ENCODE results near the gene AOX1. TPM values are rescaled to one million over a fixed set of nuclear protein-coding genes. Genes with fewer than 3 reads are reported as not detected.

AOX1 gene
- total and polyA plus RNA-seq, 5 donors from 2014 or later = not detected

- Mint-ChIP-seq H3K4me1 (peaks cover 0 to 2% (median 0%) of the 10 kb centered on the region in 4 donors), H3K4me3 (no peak overlapping the region), H3K36me3 (no peaks in the 10 kb centered on the region), H3K27ac (no peak overlapping the region), H3K9me3 (peaks cover 0 to 2% (median 0%) of the 10 kb centered on the region in 7 donors), H3K27me3 (peaks cover 53% of the 10 kb centered on the region)
- DNase-seq (no peak), ATAC-seq (ENCODE audit: low read depth in 2 of 2) (no peak)
- Histone ChIP-seq H3K27me3 (ENCODE audit: control insufficient read depth, insufficient read depth, low read length) (peaks cover 10% of the 10 kb centered on the region), H3K4me1 (ENCODE audit: control insufficient read depth, insufficient read depth, low read length, poor library complexity, severe bottlenecking) (no peaks in the 10 kb centered on the region), H3K9me3 (ENCODE audit: control insufficient read depth in 2 of 2, low read length in 2 of 2) (no peaks in the 10 kb centered on the region), H3K36me3 (ENCODE audit: control insufficient read depth, insufficient read depth, low read length) (no peaks in the 10 kb centered on the region), H3K4me3 (ENCODE audit: low read depth, low read length) (no peak overlapping the region), H3K27ac (ENCODE audit: insufficient read depth, low read length, poor library complexity, severe bottlenecking) (no peak overlapping the region)
Measured at GRCh38 chr2:200592406-200593075, 6.7 kb downstream of the AOX1 start.

- Histone ChIP-seq H3K36me3 (ENCODE audit: control insufficient read depth, insufficient read depth, low read length) (no peaks in the 10 kb centered on the region), H3K4me3 (ENCODE audit: low read depth, low read length) (no peak overlapping the region), H3K27ac (ENCODE audit: insufficient read depth, low read length, poor library complexity, severe bottlenecking) (no peak overlapping the region), H3K9me3 (ENCODE audit: control insufficient read depth in 2 of 2, low read length in 2 of 2) (no peaks in the 10 kb centered on the region), H3K27me3 (ENCODE audit: control insufficient read depth, insufficient read depth, low read length) (peaks cover 10% of the 10 kb centered on the region), H3K4me1 (ENCODE audit: control insufficient read depth, insufficient read depth, low read length, poor library complexity, severe bottlenecking) (no peaks in the 10 kb centered on the region)
- DNase-seq = no peak
- Mint-ChIP-seq H3K4me3 (no peak overlapping the region), H3K4me1 (peaks cover 0 to 2% (median 0%) of the 10 kb centered on the region in 4 donors), H3K9me3 (peaks cover 0 to 2% (median 0%) of the 10 kb centered on the region in 7 donors), H3K27ac (no peak overlapping the region), H3K36me3 (no peaks in the 10 kb centered on the region), H3K27me3 (peaks cover 55% of the 10 kb centered on the region)
- no peak for ATAC-seq (ENCODE audit: low read depth in 2 of 2)
Measured at GRCh38 chr2:200593905-200594304, 8.1 kb downstream of the AOX1 start.

- peaks cover 0 to 2% (median 0%) of the 10 kb centered on the region in 7 donors for H3K9me3 Mint-ChIP-seq
- Histone ChIP-seq H3K4me3 (ENCODE audit: low read depth, low read length) (no peak overlapping the region), H3K27me3 (ENCODE audit: control insufficient read depth, insufficient read depth, low read length) (peaks cover 4% of the 10 kb centered on the region), H3K36me3 (ENCODE audit: control insufficient read depth, insufficient read depth, low read length) (no peaks in the 10 kb centered on the region), H3K4me1 (ENCODE audit: control insufficient read depth, insufficient read depth, low read length, poor library complexity, severe bottlenecking) (no peaks in the 10 kb centered on the region), H3K27ac (ENCODE audit: insufficient read depth, low read length, poor library complexity, severe bottlenecking) (no peak overlapping the region), H3K9me3 (ENCODE audit: control insufficient read depth in 2 of 2, low read length in 2 of 2) (no peaks in the 10 kb centered on the region)
- H3K27me3 Mint-ChIP-seq = peaks cover 45% of the 10 kb centered on the region
- ATAC-seq (ENCODE audit: low read depth in 2 of 2) (no peak), DNase-seq (no peak)
- no peak overlapping the region for H3K27ac Mint-ChIP-seq
- no peak overlapping the region for H3K4me3 Mint-ChIP-seq
- no peaks in the 10 kb centered on the region for H3K36me3 Mint-ChIP-seq
- peaks cover 0 to 2% (median 0%) of the 10 kb centered on the region in 4 donors for H3K4me1 Mint-ChIP-seq
Measured at GRCh38 chr2:200595913-200596312, 10.1 kb downstream of the AOX1 start.

GRCh38 chr2:200596774-200597570, 11.2 kb downstream of the AOX1 start:
- H3K27ac Mint-ChIP-seq = no peak overlapping the region
- Histone ChIP-seq H3K27ac (ENCODE audit: insufficient read depth, low read length, poor library complexity, severe bottlenecking) (no peak overlapping the region), H3K4me1 (ENCODE audit: control insufficient read depth, insufficient read depth, low read length, poor library complexity, severe bottlenecking) (no peaks in the 10 kb centered on the region), H3K36me3 (ENCODE audit: control insufficient read depth, insufficient read depth, low read length) (no peaks in the 10 kb centered on the region), H3K27me3 (ENCODE audit: control insufficient read depth, insufficient read depth, low read length) (peaks cover 4% of the 10 kb centered on the region), H3K9me3 (ENCODE audit: control insufficient read depth in 2 of 2, low read length in 2 of 2) (no peaks in the 10 kb centered on the region), H3K4me3 (ENCODE audit: low read depth, low read length) (no peak overlapping the region)
- ATAC-seq (ENCODE audit: low read depth in 2 of 2) (no peak), DNase-seq (no peak)
- H3K9me3 Mint-ChIP-seq = peaks cover 0 to 2% (median 0%) of the 10 kb centered on the region in 7 donors
- peaks cover 0 to 2% (median 0%) of the 10 kb centered on the region in 4 donors for H3K4me1 Mint-ChIP-seq
- H3K4me3 Mint-ChIP-seq = no peak overlapping the region
- H3K27me3 Mint-ChIP-seq = peaks cover 42% of the 10 kb centered on the region
- no peaks in the 10 kb centered on the region for H3K36me3 Mint-ChIP-seq

- H3K27me3 ChIP-seq (ENCODE audit: control insufficient read depth, insufficient read depth, low read length) = peaks cover 2% of the 10 kb centered on the region
- Mint-ChIP-seq H3K4me3 (no peak overlapping the region), H3K36me3 (no peaks in the 10 kb centered on the region), H3K27ac (no peak overlapping the region), H3K4me1 (peaks cover 0 to 2% (median 0%) of the 10 kb centered on the region in 4 donors), H3K9me3 (peaks cover 0 to 1% (median 0%) of the 10 kb centered on the region in 7 donors), H3K27me3 (peaks cover 22% of the 10 kb centered on the region)
- no peak overlapping the region for H3K4me3 ChIP-seq (ENCODE audit: low read depth, low read length)
- H3K4me1 ChIP-seq (ENCODE audit: control insufficient read depth, insufficient read depth, low read length, poor library complexity, severe bottlenecking) = no peaks in the 10 kb centered on the region
- ATAC-seq (ENCODE audit: low read depth in 2 of 2) (no peak), DNase-seq (no peak)
- no peaks in the 10 kb centered on the region for H3K36me3 ChIP-seq (ENCODE audit: control insufficient read depth, insufficient read depth, low read length)
- H3K27ac ChIP-seq (ENCODE audit: insufficient read depth, low read length, poor library complexity, severe bottlenecking) = no peak overlapping the region
- no peaks in the 10 kb centered on the region for H3K9me3 ChIP-seq (ENCODE audit: control insufficient read depth in 2 of 2, low read length in 2 of 2)
Measured at GRCh38 chr2:200599206-200599605, 13.4 kb downstream of the AOX1 start.

GRCh38 chr2:200600549-200601225, 14.9 kb downstream of the AOX1 start:
- ATAC-seq (ENCODE audit: low read depth in 2 of 2) = no peak
- H3K36me3 Mint-ChIP-seq = no peaks in the 10 kb centered on the region
- no peaks in the 10 kb centered on the region for H3K36me3 ChIP-seq (ENCODE audit: control insufficient read depth, insufficient read depth, low read length)

GRCh38 chr2:200602584-200602983, 16.8 kb downstream of the AOX1 start:
- Histone ChIP-seq H3K27me3 (ENCODE audit: control insufficient read depth, insufficient read depth, low read length) (no peaks in the 10 kb centered on the region), H3K4me3 (ENCODE audit: low read depth, low read length) (no peak overlapping the region), H3K36me3 (ENCODE audit: control insufficient read depth, insufficient read depth, low read length) (no peaks in the 10 kb centered on the region), H3K4me1 (ENCODE audit: control insufficient read depth, insufficient read depth, low read length, poor library complexity, severe bottlenecking) (no peaks in the 10 kb centered on the region), H3K27ac (ENCODE audit: insufficient read depth, low read length, poor library complexity, severe bottlenecking) (no peak overlapping the region), H3K9me3 (ENCODE audit: control insufficient read depth in 2 of 2, low read length in 2 of 2) (no peaks in the 10 kb centered on the region)
- Mint-ChIP-seq H3K4me3 (no peak overlapping the region), H3K27me3 (peaks cover 23% of the 10 kb centered on the region), H3K9me3 (peaks cover 0 to 7% (median 1%) of the 10 kb centered on the region in 7 donors), H3K36me3 (no peaks in the 10 kb centered on the region), H3K27ac (peak overlapping the region in 1 of 3 donors; percentile 62), H3K4me1 (peaks cover 0 to 2% (median 0%) of the 10 kb centered on the region in 4 donors)
- ATAC-seq (ENCODE audit: low read depth in 2 of 2) (no peak), DNase-seq (no peak)

More at GRCh38 chr2:200600549-200601225, 14.9 kb downstream of the AOX1 start:
- peaks cover 0 to 2% (median 0%) of the 10 kb centered on the region in 4 donors for H3K4me1 Mint-ChIP-seq
- H3K27ac Mint-ChIP-seq = no peak overlapping the region
- Histone ChIP-seq H3K27me3 (ENCODE audit: control insufficient read depth, insufficient read depth, low read length) (peaks cover 2% of the 10 kb centered on the region), H3K4me3 (ENCODE audit: low read depth, low read length) (no peak overlapping the region), H3K27ac (ENCODE audit: insufficient read depth, low read length, poor library complexity, severe bottlenecking) (no peak overlapping the region), H3K9me3 (ENCODE audit: control insufficient read depth in 2 of 2, low read length in 2 of 2) (no peaks in the 10 kb centered on the region), H3K4me1 (ENCODE audit: control insufficient read depth, insufficient read depth, low read length, poor library complexity, severe bottlenecking) (no peaks in the 10 kb centered on the region)
- peaks cover 0 to 1% (median 0%) of the 10 kb centered on the region in 7 donors for H3K9me3 Mint-ChIP-seq
- peaks cover 13% of the 10 kb centered on the region for H3K27me3 Mint-ChIP-seq
- DNase-seq = no peak
- no peak overlapping the region for H3K4me3 Mint-ChIP-seq

All from CD4-positive, CD25-positive, alpha-beta regulatory T cell (primary cell).